Kidney glomerular epithelial cell (primary cell): ENCODE data around the gene FOXO1.
"Not testable (repeated sequence)": the region's sequence is repeated elsewhere in the genome, so short reads cannot be mapped to it uniquely, and the experiment has no call there.

Experiments
- DNase-seq: peaks from one replicate; lab custom pipeline; 2025; lab: John Stamatoyannopoulos, UW

Gene FOXO1

GRCh38 chr13:40665126-40666044 lies 1.1 kb downstream of the FOXO1 start:
- peak; percentile 27 for DNase-seq

- DNase-seq: peak; percentile 28
Observed at GRCh38 chr13:40664350-40665125, 1.9 kb downstream of the FOXO1 start.

GRCh38 chr13:40664100-40664349 lies 2.4 kb downstream of the FOXO1 start:
- DNase-seq: not testable (repeated sequence)

GRCh38 chr13:40662866-40663265 lies 3.6 kb downstream of the FOXO1 start:
- peak; percentile 28 for DNase-seq

GRCh38 chr13:40661875-40662665 lies 4.4 kb downstream of the FOXO1 start:
- DNase-seq: no peak

- no peak for DNase-seq
Observed at GRCh38 chr13:40660692-40661091, 5.7 kb downstream of the FOXO1 start.

GRCh38 chr13:40660141-40660664 lies 6.2 kb downstream of the FOXO1 start:
- no peak for DNase-seq

- DNase-seq: no peak
Observed at GRCh38 chr13:40657951-40658350, 8.5 kb downstream of the FOXO1 start.

GRCh38 chr13:40657307-40657706 lies 9.1 kb downstream of the FOXO1 start:
- DNase-seq: no peak

GRCh38 chr13:40656358-40656757 lies 10.1 kb downstream of the FOXO1 start:
- DNase-seq: no peak

GRCh38 chr13:40653527-40654318 lies 12.7 kb downstream of the FOXO1 start:
- no peak for DNase-seq

GRCh38 chr13:40652588-40652940 lies 13.9 kb downstream of the FOXO1 start:
- DNase-seq: no peak

- no peak for DNase-seq
Observed at GRCh38 chr13:40651866-40652587, 14.4 kb downstream of the FOXO1 start.

- DNase-seq: no peak
Observed at GRCh38 chr13:40648841-40649240, 17.6 kb downstream of the FOXO1 start.

- no peak for DNase-seq
Observed at GRCh38 chr13:40648040-40648439, 18.4 kb downstream of the FOXO1 start.

- no peak for DNase-seq
Observed at GRCh38 chr13:40644838-40645604, 21.4 kb downstream of the FOXO1 start.

- no peak for DNase-seq
Observed at GRCh38 chr13:40640845-40641458, 25.5 kb downstream of the FOXO1 start.

GRCh38 chr13:40640202-40640601 lies 26.2 kb downstream of the FOXO1 start:
- DNase-seq: no peak

- no peak for DNase-seq
Observed at GRCh38 chr13:40639221-40639681, 27.2 kb downstream of the FOXO1 start.

GRCh38 chr13:40637643-40638042 lies 28.8 kb downstream of the FOXO1 start:
- no peak for DNase-seq
